Measurements from ENCODE around the gene JUNB. TPM values are rescaled to one million over a fixed set of nuclear protein-coding genes. Genes with fewer than 3 reads are reported as not detected.

JUNB gene
- total and polyA plus RNA-seq, 2 of the 13 experiments (the other 11 are each of a cell fraction or from before 2014, with no cell fraction given) = 7.7 to 8.2 TPM

- TF ChIP-seq, protein P1, sequence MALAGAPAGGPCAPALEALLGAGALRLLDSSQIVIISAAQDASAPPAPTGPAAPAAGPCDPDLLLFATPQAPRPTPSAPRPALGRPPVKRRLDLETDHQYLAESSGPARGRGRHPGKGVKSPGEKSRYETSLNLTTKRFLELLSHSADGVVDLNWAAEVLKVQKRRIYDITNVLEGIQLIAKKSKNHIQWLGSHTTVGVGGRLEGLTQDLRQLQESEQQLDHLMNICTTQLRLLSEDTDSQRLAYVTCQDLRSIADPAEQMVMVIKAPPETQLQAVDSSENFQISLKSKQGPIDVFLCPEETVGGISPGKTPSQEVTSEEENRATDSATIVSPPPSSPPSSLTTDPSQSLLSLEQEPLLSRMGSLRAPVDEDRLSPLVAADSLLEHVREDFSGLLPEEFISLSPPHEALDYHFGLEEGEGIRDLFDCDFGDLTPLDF (CRISPR knock-in tag; IDR thresholded peaks at IDR 0.05) = no peak
- TF ChIP-seq XBP1 (CRISPR knock-in tag; IDR thresholded peaks at IDR 0.05) = no peak
- no peak for TF ChIP-seq ZNF326 (CRISPR knock-in tag; IDR thresholded peaks at IDR 0.05; ENCODE audit: borderline replicate concordance)
- TF ChIP-seq ZNF850 (CRISPR knock-in tag; conservative IDR thresholded peaks at IDR 0.05) = no peak
- TF ChIP-seq KLF16 (CRISPR knock-in tag; IDR thresholded peaks at IDR 0.05) = peak in 1 of 2 experiments; percentile 43; a peak in 1 of 4 replicates
- no peak for TF ChIP-seq ZUFSP (CRISPR knock-in tag; IDR thresholded peaks at IDR 0.05; ENCODE audit: borderline replicate concordance)
- no peak for TF ChIP-seq MTA1 (CRISPR knock-in tag; IDR thresholded peaks at IDR 0.05; ENCODE audit: borderline replicate concordance)
- no peak for TF ChIP-seq CHD2 (IDR thresholded peaks at IDR 0.05; ENCODE audit: low read depth, low read length)
- TF ChIP-seq, protein P2, sequence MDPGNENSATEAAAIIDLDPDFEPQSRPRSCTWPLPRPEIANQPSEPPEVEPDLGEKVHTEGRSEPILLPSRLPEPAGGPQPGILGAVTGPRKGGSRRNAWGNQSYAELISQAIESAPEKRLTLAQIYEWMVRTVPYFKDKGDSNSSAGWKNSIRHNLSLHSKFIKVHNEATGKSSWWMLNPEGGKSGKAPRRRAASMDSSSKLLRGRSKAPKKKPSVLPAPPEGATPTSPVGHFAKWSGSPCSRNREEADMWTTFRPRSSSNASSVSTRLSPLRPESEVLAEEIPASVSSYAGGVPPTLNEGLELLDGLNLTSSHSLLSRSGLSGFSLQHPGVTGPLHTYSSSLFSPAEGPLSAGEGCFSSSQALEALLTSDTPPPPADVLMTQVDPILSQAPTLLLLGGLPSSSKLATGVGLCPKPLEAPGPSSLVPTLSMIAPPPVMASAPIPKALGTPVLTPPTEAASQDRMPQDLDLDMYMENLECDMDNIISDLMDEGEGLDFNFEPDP (CRISPR knock-in tag; conservative IDR thresholded peaks at IDR 0.05) = no peak
- TF ChIP-seq HDAC6 (IDR thresholded peaks at IDR 0.05; ENCODE audit: low read depth, low read length) = no peak
- TF ChIP-seq BHLHE40 (IDR thresholded peaks at IDR 0.05; ENCODE audit: low read length) = no peak; the same call in 1 of the 2 replicates
- TF ChIP-seq AKNA (CRISPR knock-in tag; IDR thresholded peaks at IDR 0.05; ENCODE audit: borderline replicate concordance) = no peak
- TF ChIP-seq ZNF746 (CRISPR knock-in tag; IDR thresholded peaks at IDR 0.05) = 0 out of 2 replicates have a peak, but pooled peaks have one; percentile 23
- TF ChIP-seq ZNF782 (CRISPR knock-in tag; IDR thresholded peaks at IDR 0.05; ENCODE audit: borderline replicate concordance) = no peak
- no peak for TF ChIP-seq ZBTB34 (CRISPR knock-in tag; IDR thresholded peaks at IDR 0.05)
- TF ChIP-seq SUZ12 (IDR thresholded peaks at IDR 0.05; ENCODE audit: low read depth, low read length) = no peak
- no peak for TF ChIP-seq ZFYVE20 (CRISPR knock-in tag; IDR thresholded peaks at IDR 0.05; ENCODE audit: borderline replicate concordance, low read depth)
Measured at GRCh38 chr19:12825254-12826131, 34.2 kb downstream of the JUNB start (continued).

Data from HepG2 (cell line).